Stimulated activated naive CD8-positive, alpha-beta T cell treated with anti-CD3 and anti-CD28 coated beads, Interleukin-15, Interleukin-2, amounts not matched to agents 100 U/mL and 50 U/mL, for 24 hours (primary cell): ENCODE data around the gene TRABD.

Source experiments
- ATAC-seq: fragments of 150-1000 bp; cut with Tn5 transposase; one replicate; pipeline ENCODE4 v1.10.0; 2021
- DNase-seq: peaks from one replicate; pipeline ENCODE4 v3.0.0; 2021

TRABD gene

DNA sequence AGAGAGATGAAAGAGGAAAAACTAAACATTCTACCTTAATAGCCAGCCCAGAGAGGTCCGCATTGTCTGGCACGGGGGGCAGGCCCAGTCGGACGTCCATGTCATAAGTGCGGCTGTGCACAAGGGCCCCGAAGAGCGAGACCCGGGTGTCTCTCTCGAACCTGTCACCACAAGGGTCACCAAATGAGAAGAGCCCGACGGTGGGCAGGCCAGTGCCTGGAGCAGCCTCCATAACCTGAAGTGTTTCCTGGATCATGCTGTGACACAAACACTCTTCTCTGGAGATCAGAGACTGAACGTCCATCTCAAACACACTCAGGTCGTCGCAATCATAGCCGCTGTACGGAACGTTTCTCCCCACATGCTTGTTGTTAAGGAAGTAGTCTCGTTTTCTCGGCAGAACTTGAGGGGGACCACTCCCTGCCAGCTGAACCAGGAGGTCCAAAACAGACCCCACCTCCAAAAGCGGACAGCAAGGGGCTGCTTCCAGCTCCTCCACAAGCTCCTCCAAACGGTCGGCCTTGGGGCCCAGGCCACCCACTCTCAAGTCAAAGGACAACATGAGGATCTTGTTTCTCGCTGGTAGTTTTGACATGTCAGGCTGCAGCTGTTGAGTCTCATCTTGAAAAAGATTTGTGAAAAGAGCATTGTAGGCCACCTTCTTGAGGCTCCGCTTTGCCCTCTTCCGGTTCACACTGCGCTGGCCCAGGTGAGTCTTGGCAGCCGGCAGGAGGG is 58.1 kb downstream of the TRABD start:
- ATAC-seq (no peak), DNase-seq (no peak)

DNA sequence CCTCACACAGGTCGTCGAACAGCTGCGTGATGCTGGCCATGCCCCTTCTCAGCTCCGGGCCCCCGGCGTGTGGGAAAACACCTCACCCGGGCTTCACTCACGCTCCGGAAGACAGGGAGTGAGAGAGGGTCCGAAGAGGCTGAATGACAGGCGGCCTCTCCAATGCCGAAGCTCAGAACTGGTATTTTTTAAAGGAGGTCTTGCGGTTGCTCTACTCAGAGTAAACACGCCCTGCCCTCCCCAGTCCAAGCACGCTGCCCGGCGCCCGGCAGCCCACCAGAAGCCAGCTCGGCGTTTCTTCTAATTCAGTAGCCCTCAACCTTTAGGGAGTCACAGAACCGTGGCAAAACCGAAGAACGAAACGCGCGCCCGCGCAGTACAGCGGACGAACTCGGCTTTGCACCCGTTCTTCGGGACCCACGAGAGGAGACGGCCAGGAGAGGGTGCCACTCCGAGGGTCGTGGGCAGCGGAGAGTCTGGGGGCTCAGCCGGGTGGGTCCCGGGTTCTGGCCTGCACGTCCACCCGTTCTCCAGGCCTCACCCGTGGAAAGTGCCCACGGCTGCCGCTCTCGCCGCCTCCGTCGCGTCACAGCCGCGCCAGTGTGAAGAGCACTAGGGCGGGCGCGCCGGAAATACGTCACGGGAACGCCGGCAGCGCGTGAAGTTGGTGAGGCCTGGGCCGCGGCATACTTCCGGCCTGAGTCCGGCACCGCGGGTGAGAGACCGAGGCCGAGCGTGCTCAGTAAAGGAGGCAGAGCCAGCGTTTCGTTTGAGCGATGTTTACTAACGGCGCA is 58.9 kb downstream of the TRABD start, which contains the start of gene TUBGCP6:
Gene TUBGCP6, minus strand, starts transcription at position 604 of the 794 bp plus-strand sequence. Its CDS starts 564 bp downstream, at position 40.
- ATAC-seq (peak; percentile 92), DNase-seq (peak; percentile 96)

DNA sequence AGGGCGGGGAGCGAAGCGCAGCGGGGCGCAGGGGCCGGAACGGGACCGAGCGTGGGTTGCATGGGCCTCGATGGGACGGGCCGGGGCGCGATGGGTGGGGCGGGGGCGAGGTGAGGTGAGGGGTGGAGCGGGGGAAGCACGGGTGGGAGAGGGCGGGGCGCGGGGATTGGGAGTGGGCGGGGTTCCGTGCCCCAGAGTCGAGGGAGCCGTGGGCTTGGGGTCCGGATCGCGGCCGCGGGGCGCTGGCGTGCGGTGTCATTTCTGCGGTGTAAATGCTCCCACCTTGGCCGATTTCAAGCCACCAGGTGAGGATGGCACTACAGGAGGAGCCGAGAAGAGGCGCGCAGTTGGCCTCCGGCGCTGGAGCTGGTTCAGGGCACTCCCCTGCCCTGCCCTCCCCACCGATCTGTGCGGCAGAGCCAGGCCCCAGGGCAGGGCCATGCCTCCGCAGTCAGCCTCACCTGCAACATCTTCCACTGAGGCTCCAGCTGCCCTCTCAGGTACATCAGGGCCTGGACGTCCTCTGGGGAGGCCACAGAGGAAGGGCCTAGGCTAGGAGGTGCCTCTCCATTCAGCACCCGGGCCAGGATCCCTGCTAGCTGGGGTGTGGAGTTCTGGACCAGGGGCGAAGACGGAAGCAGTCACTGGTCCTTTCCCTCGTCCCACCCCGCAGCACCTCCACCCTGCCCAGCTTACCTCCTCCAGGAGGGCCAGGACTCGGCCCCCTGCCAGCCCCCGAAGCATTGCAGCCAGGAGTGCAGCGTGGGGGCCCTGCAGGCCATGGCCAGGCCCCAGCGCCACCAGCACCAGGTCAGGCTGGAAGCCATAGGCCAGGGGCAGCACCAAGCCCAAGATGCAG is 59.7 kb downstream of the TRABD start:
- no peak for DNase-seq
- ATAC-seq: peak; percentile 0

DNA sequence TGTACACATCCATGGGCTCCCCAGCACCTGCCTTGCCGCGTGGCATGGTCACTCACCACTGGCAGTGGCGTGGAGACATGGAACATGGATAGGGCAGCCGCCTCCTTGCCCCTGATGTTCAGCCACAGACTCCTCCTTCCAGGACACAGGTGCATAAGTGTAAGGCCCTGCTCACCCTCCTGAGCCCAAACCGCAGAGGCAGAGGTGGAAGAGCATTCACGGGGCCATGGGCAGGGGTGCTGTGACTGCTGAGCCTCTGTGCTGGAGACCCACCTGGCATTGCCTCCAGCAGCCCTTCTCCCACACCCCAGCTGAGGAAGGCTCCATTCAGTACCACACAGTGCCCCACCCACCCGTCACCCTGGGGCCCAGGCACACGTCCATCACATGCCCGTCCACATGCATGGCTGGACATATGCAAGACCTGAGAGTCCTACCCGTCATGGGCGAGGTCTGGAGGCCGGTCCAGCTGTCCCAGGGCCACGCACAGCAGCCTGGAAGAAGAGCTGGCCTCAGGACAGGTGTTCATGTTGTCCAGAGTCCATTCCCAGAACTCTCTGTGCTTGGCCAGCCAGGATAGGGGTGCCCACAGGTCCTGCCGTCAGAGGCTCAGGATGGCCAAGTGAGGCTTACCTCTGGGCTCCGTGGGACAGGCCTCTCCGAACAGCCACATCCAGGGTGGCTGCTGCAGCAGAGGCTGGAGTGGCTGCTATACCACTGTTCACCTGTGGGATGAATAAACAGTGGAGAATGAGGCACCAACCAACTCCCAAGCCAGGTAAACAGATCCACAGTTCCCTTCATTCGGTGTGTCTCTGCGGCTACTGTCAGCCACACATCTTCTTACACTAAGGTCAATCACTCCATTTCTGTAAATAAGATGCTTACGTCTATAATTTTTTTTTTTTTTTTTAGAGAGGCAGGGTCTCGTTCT is 60.8 kb downstream of the TRABD start:
- DNase-seq: no peak

DNA sequence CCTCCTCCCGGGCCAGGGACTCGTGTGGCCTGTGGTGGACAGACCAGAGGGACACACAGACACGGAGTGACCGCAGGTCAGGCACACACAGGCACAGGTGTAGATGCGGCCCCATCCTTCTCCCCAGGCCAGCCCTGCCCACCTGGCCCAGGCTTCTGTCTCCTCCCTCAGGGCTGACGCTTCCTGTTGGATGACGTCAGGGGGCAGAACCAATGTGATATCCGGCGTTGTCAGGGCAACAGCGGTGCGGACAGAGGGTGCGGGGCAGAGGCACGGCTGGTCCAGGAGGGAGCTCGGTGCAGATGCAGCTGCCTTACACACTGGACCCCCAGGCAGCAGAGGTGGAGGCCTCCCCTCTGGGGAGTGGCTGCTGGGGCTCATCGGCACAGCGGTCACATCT is 62.0 kb downstream of the TRABD start:
- DNase-seq: no peak
- no peak for ATAC-seq

More for the DNA sequence above, 60.8 kb downstream of the TRABD start:
- ATAC-seq: no peak

DNA sequence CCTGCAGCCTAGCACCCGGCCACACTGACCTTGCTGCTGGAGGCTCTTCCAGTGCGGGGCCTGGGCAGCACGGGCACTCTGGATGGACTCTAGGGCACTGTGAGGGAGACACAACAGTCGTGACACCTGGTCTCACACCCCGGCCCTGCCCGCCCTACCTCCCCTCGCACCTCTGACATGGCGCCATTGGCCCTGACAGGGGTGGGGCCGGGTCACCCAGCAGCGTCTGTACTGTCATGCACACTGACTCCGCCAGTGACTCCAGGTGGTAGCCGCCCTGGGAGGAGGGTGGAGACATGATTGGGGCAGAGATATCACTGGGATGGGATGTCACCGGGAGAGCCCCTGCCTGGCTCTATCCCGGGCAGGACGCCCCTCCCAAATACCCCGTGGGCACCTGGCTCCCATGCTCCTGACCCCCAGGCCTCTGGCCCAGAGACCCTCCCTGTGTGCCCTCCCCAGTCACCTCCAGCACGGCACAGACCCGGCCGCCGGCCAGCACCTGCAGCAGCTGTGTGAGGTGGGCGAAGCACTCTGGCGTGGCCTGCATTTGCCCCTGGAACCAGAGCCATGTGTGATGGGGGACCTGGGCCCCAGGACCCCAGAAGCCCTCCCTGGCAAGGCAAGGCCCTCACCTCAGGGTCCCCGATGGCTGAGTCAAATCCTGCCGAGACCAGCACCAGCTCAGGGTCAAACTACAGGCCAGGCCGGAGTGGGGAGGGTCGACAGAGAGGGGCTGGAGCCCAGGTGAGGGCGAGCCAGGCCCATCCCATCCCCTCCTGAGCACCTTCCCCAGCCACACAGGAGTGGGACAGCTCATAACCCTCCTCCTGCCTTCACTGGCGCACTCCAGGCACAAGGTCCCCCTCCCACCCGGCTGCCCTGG is 62.7 kb downstream of the TRABD start:
- DNase-seq: no peak

More for the DNA sequence above, 62.7 kb downstream of the TRABD start:
- no peak for ATAC-seq
